ENCODE results near the gene SLC25A21. TPM values are rescaled to one million over a fixed set of nuclear protein-coding genes. Genes with fewer than 3 reads are reported as not detected.

Gene SLC25A21
- total RNA-seq, 5 donors from 2014 or later (not counting 1 experiment from before 2014, with no cell fraction given) = not detected

DNA sequence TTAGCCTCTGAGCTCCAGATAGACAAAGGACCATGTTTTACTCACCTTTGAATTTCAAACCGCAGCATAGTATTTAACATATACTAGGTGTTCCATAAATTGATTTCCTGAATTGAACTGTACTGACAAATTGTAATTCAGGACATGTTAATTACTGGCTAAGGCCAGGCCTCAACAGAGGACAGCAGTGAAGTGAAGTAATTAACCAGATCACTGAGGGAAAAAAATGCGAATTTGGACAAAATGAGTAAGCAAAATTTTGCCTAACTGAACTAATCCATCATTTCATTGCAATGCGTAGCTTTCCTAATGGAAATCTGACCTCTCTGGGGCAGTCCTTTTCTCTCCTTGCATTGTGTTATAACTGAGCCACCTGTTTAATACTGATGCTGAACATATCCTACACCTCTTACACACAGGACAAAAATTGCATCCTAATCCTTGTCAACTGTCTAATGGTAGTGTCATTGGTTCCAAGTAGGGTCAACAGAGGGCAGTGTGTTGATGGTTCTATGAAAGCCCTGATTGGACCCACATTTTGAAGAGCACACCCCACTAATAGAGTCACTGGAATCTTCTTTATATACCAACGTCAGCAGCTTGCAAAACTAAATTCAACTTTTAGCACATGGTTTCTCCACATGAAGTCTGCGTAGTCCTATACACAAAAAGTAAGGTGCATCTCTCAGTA, 148.4 kb downstream of the SLC25A21 start:
- H3K9me3 ChIP-seq = no peaks in the 10 kb centered on the region
- no peaks in the 10 kb centered on the region for H3K4me1 ChIP-seq (ENCODE audit: control insufficient read depth in 1 of 2, extremely low read depth in 1 of 2, insufficient read depth in 2 of 2, low read length in 2 of 2)
- ChIA-PET POLR2A (no interaction called here), CTCF (no interaction called here)
- H3K9me3 Mint-ChIP-seq = peaks cover 0 to 4% (median 3%) of the 10 kb centered on the region in 3 donors
- no peak overlapping the region for H3K4me3 Mint-ChIP-seq
- no peak overlapping the region for H3K27ac ChIP-seq (ENCODE audit: low read length)
- DNase-seq = no peak
- no CpG with 5 or more reads among the region's 5 CpGs for WGBS (ENCODE audit: insufficient coverage)
- H3K27ac Mint-ChIP-seq = no peak overlapping the region
- no peaks in the 10 kb centered on the region for H3K27me3 ChIP-seq (replicated peaks in 1 of 2; ENCODE audit: control insufficient read depth in 2 of 2, extremely low read depth in 1 of 2, insufficient read depth in 2 of 2, low read length in 1 of 2)
- no peaks in the 10 kb centered on the region for H3K36me3 Mint-ChIP-seq
- no peaks in the 10 kb centered on the region for H3K27me3 Mint-ChIP-seq
- no peaks in the 10 kb centered on the region for H3K4me1 Mint-ChIP-seq
- no peak overlapping the region for H3K4me3 ChIP-seq (ENCODE audit: control insufficient read depth in 1 of 2, extremely low read depth in 1 of 2, low read length in 1 of 2)
- no peaks in the 10 kb centered on the region for H3K36me3 ChIP-seq (ENCODE audit: control insufficient read depth in 2 of 2, extremely low read depth in 1 of 2, insufficient read depth in 1 of 2, low read length in 1 of 2)
- no peak for ATAC-seq (replicated peaks in 1 of 4)

DNA sequence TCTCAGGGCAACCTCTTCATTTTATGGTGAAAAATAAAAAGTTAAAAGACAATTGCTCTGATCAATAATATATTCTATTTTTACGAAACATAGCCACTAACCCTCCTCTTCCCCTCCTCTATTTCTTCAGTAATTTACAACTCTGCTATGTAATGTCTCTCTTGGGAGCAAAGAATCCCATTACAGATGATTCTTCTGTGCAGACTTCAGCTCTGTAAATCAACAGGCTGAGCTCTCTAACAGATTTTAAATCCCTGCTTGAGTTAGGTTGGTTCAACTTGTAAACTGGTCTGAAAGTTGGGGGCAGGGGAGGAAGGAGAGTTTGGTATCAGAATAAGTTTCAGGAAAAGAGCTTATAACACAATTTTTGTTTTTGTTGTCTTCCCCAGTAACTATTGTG, 151.0 kb downstream of the SLC25A21 start:
- Histone ChIP-seq H3K4me3 (ENCODE audit: control insufficient read depth in 1 of 2, extremely low read depth in 1 of 2, low read length in 1 of 2) (no peak overlapping the region), H3K27ac (ENCODE audit: low read length) (no peak overlapping the region), H3K9me3 (no peaks in the 10 kb centered on the region), H3K36me3 (ENCODE audit: control insufficient read depth in 2 of 2, extremely low read depth in 1 of 2, insufficient read depth in 1 of 2, low read length in 1 of 2) (no peaks in the 10 kb centered on the region), H3K4me1 (ENCODE audit: control insufficient read depth in 1 of 2, extremely low read depth in 1 of 2, insufficient read depth in 2 of 2, low read length in 2 of 2) (no peaks in the 10 kb centered on the region), H3K27me3 (replicated peaks in 1 of 2; ENCODE audit: control insufficient read depth in 2 of 2, extremely low read depth in 1 of 2, insufficient read depth in 2 of 2, low read length in 1 of 2) (no peaks in the 10 kb centered on the region)
- H3K36me3 Mint-ChIP-seq = no peaks in the 10 kb centered on the region
- CTCF ChIA-PET = no interaction called here
- H3K4me3 Mint-ChIP-seq = no peak overlapping the region
- WGBS (ENCODE audit: insufficient coverage) = no CpG with 5 or more reads among the region's 1 CpG
- no peak overlapping the region for H3K27ac Mint-ChIP-seq
- no peaks in the 10 kb centered on the region for H3K27me3 Mint-ChIP-seq
- ATAC-seq (replicated peaks in 1 of 4) = no peak
- POLR2A ChIA-PET = no interaction called here
- DNase-seq = no peak
- H3K4me1 Mint-ChIP-seq = no peaks in the 10 kb centered on the region
- peaks cover 6 to 12% (median 11%) of the 10 kb centered on the region in 3 donors for H3K9me3 Mint-ChIP-seq

DNA sequence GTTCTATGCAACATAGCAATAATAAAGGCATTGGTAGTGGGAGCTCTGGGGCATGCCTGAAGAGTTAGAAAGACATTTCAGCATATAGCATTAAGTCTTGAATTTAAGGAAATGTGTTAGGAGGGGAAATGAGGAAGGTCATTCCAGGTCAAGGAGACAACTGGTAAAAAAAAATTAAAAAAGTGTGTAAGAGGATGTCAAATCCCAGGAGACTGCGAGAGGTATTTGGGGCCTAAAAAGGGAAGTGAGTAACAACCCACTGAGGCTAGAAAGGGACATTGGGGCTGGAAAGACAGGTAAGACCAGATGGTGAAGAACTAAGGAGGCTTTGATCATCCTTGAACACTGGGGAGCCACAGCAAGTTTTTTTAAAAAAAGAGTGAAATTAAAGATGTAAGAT, 152.9 kb downstream of the SLC25A21 start:
- CTCF ChIA-PET = no interaction called here
- Mint-ChIP-seq H3K27me3 (no peaks in the 10 kb centered on the region), H3K4me3 (no peak overlapping the region), H3K27ac (no peak overlapping the region), H3K36me3 (no peaks in the 10 kb centered on the region), H3K9me3 (peaks cover 6 to 12% (median 12%) of the 10 kb centered on the region in 3 donors), H3K4me1 (no peaks in the 10 kb centered on the region)
- Histone ChIP-seq H3K27ac (ENCODE audit: low read length) (no peak overlapping the region), H3K9me3 (no peaks in the 10 kb centered on the region), H3K4me1 (ENCODE audit: control insufficient read depth in 1 of 2, extremely low read depth in 1 of 2, insufficient read depth in 2 of 2, low read length in 2 of 2) (no peaks in the 10 kb centered on the region), H3K36me3 (ENCODE audit: control insufficient read depth in 2 of 2, extremely low read depth in 1 of 2, insufficient read depth in 1 of 2, low read length in 1 of 2) (no peaks in the 10 kb centered on the region), H3K27me3 (replicated peaks in 1 of 2; ENCODE audit: control insufficient read depth in 2 of 2, extremely low read depth in 1 of 2, insufficient read depth in 2 of 2, low read length in 1 of 2) (no peaks in the 10 kb centered on the region), H3K4me3 (ENCODE audit: control insufficient read depth in 1 of 2, extremely low read depth in 1 of 2, low read length in 1 of 2) (no peak overlapping the region)
- 38% methylated on average over 1 of the region's 1 CpG for WGBS (ENCODE audit: insufficient coverage)
- DNase-seq (no peak), ATAC-seq (replicated peaks in 1 of 4) (no peak)
- POLR2A ChIA-PET = no interaction called here

DNA sequence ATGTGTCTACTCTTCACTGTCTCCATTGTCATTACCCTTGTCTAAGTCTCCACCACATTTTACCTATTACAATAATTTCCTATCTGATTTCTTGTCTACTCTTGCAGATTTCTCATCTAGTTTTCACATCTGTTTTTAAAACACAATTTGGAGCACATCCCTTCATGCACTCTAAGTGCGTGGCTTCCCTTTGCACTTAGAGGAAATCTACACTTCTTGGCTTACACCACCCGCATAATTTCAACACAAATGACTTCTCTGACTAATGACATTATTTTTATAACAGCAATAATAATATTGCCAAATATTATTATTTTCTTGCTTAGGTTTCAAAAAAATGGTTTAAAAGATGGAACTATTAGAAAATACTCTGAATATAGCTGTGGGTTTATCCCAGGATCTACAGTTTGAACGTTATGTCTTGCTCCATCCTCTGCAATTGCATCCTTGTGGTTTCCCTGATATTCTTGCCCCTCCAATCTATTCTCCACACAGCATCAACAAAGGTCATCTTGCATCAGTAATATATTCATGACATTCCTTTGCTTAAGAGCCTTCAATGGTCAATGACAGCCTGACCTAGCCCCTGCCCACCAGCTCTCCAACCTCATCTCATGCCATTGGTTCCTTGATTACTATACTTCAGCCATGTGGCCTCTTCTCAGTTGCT, 153.7 kb downstream of the SLC25A21 start:
- ChIA-PET POLR2A (no interaction called here), CTCF (no interaction called here)
- Mint-ChIP-seq H3K4me1 (no peaks in the 10 kb centered on the region), H3K9me3 (peaks cover 6 to 13% (median 12%) of the 10 kb centered on the region in 3 donors), H3K4me3 (no peak overlapping the region), H3K27ac (no peak overlapping the region), H3K27me3 (no peaks in the 10 kb centered on the region), H3K36me3 (no peaks in the 10 kb centered on the region)
- H3K27me3 ChIP-seq (replicated peaks in 1 of 2; ENCODE audit: control insufficient read depth in 2 of 2, extremely low read depth in 1 of 2, insufficient read depth in 2 of 2, low read length in 1 of 2) = no peaks in the 10 kb centered on the region
- no peaks in the 10 kb centered on the region for H3K36me3 ChIP-seq (ENCODE audit: control insufficient read depth in 2 of 2, extremely low read depth in 1 of 2, insufficient read depth in 1 of 2, low read length in 1 of 2)
- WGBS (ENCODE audit: insufficient coverage) = 56% methylated on average over 1 of the region's 3 CpGs
- H3K27ac ChIP-seq (ENCODE audit: low read length) = no peak overlapping the region
- ATAC-seq (replicated peaks in 1 of 4) (no peak), DNase-seq (no peak)
- no peaks in the 10 kb centered on the region for H3K4me1 ChIP-seq (ENCODE audit: control insufficient read depth in 1 of 2, extremely low read depth in 1 of 2, insufficient read depth in 2 of 2, low read length in 2 of 2)
- H3K9me3 ChIP-seq = no peaks in the 10 kb centered on the region
- H3K4me3 ChIP-seq (ENCODE audit: control insufficient read depth in 1 of 2, extremely low read depth in 1 of 2, low read length in 1 of 2) = no peak overlapping the region

DNA sequence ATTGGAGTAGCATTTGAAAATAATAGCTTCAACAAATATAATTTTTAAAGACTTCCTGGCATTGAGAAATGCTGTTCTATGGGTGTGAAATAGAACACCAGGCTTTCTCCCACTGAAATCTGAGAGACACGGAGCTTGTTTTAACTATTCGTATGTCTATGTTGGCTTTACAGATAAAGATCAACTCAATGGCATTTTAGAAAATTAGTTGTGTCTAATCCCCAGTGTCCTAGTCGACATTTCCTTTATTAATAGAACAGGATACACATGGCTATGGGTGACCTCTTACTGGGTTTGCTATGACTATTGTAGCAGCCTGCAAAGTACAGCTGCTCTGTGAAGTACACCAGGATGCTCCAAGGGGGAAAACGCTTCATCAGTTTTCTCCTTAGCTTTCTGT, 159.3 kb downstream of the SLC25A21 start:
- H3K9me3 ChIP-seq = no peaks in the 10 kb centered on the region
- CTCF ChIA-PET = no interaction called here
- no peaks in the 10 kb centered on the region for H3K27me3 ChIP-seq (replicated peaks in 1 of 2; ENCODE audit: control insufficient read depth in 2 of 2, extremely low read depth in 1 of 2, insufficient read depth in 2 of 2, low read length in 1 of 2)
- DNase-seq (no peak), ATAC-seq (replicated peaks in 1 of 4) (no peak)
- POLR2A ChIA-PET = no interaction called here
- Mint-ChIP-seq H3K36me3 (no peaks in the 10 kb centered on the region), H3K9me3 (peaks cover under 1 to 10% (median 6%) of the 10 kb centered on the region in 3 donors), H3K4me3 (no peak overlapping the region), H3K4me1 (no peaks in the 10 kb centered on the region), H3K27me3 (no peaks in the 10 kb centered on the region), H3K27ac (no peak overlapping the region)
- H3K27ac ChIP-seq (ENCODE audit: low read length) = no peak overlapping the region
- H3K4me3 ChIP-seq (ENCODE audit: control insufficient read depth in 1 of 2, extremely low read depth in 1 of 2, low read length in 1 of 2) = no peak overlapping the region
- H3K36me3 ChIP-seq (ENCODE audit: control insufficient read depth in 2 of 2, extremely low read depth in 1 of 2, insufficient read depth in 1 of 2, low read length in 1 of 2) = no peaks in the 10 kb centered on the region
- no peaks in the 10 kb centered on the region for H3K4me1 ChIP-seq (ENCODE audit: control insufficient read depth in 1 of 2, extremely low read depth in 1 of 2, insufficient read depth in 2 of 2, low read length in 2 of 2)
- WGBS (ENCODE audit: insufficient coverage) = no CpG with 5 or more reads among the region's 4 CpGs

DNA sequence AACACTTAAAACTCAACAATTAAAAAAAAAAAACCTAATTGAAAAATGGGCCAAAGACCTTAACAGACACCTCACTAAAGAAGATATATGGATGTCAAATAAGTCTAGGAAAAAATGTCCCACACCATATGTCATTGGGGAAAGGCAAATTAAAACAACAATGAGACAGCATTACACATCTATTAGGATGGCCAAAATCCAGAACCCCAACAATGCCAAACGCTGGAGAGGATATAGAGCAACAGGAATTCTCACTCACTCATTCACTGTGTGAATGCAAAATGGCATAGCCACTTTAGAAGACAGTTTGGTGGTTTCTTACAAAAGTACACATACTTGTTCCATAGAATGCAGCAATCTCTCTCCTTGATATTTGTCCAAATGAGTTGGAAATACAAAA, 173.7 kb downstream of the SLC25A21 start:
- no peaks in the 10 kb centered on the region for H3K27me3 Mint-ChIP-seq
- POLR2A ChIA-PET = no interaction called here
- ATAC-seq (replicated peaks in 1 of 4) = no peak
- Histone ChIP-seq H3K9me3 (no peaks in the 10 kb centered on the region), H3K4me3 (ENCODE audit: control insufficient read depth in 1 of 2, extremely low read depth in 1 of 2, low read length in 1 of 2) (no peak overlapping the region), H3K27me3 (replicated peaks in 1 of 2; ENCODE audit: control insufficient read depth in 2 of 2, extremely low read depth in 1 of 2, insufficient read depth in 2 of 2, low read length in 1 of 2) (no peaks in the 10 kb centered on the region), H3K4me1 (ENCODE audit: control insufficient read depth in 1 of 2, extremely low read depth in 1 of 2, insufficient read depth in 2 of 2, low read length in 2 of 2) (no peaks in the 10 kb centered on the region), H3K36me3 (ENCODE audit: control insufficient read depth in 2 of 2, extremely low read depth in 1 of 2, insufficient read depth in 1 of 2, low read length in 1 of 2) (no peaks in the 10 kb centered on the region), H3K27ac (ENCODE audit: low read length) (no peak overlapping the region)
- H3K36me3 Mint-ChIP-seq = no peaks in the 10 kb centered on the region
- no peak for DNase-seq
- no CpG with 5 or more reads among the region's 1 CpG for WGBS (ENCODE audit: insufficient coverage)
- H3K9me3 Mint-ChIP-seq = peaks cover 1 to 15% (median 15%) of the 10 kb centered on the region in 3 donors
- H3K27ac Mint-ChIP-seq = no peak overlapping the region
- CTCF ChIA-PET = no interaction called here
- no peak overlapping the region for H3K4me3 Mint-ChIP-seq
- H3K4me1 Mint-ChIP-seq = no peaks in the 10 kb centered on the region
